Retinal pigment epithelial cell (primary cell): ENCODE results near the gene RIPK1.
A peak's percentile ranks its signal among the peaks of the same experiment; 100 is the strongest.
"Not testable (repeated sequence)": the region's sequence is repeated elsewhere in the genome, so short reads cannot be mapped to it uniquely, and the experiment has no call there.

Source experiments
- DNase-seq: peaks from one replicate; pipeline ENCODE4 v3.0.0-alpha.2; 2010; ENCODE audit warnings: low read depth
- H3K4me3 ChIP-seq: 2 replicates; pipeline ENCODE4 v1.5.1; 2011; ENCODE audit warnings: mild to moderate bottlenecking, low read length, control low read depth, moderate library complexity
- CTCF ChIP-seq: conservative IDR thresholded peaks from 2 replicates; pipeline ENCODE4 v1.5.1; 2011; ENCODE audit warnings: low read depth, low read length, control low read depth, inconsistent platforms

The RIPK1 gene

GRCh38 chr6:3140201-3140600, 71.9 kb downstream of the RIPK1 start:
- DNase-seq, result no peak

DNA sequence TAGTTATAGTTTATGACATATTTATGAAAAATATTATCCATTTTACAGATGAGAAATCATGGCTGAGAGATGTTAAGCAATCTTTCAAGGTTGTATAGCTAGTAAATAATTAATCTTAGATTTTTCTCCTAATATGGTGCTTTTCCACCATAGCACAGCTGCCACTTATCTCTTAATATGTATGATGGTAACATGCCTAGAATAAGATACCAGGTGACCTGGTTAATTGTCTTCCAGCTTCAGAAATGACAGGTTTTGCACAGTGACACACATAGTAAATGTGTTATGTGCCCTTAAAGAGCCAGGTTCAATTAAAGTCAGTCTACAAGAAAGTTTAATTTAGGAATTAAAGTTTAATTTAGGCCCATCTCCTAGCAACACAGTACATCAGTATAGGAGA, 74.2 kb downstream of the RIPK1 start:
- DNase-seq, result no peak
- no peak for TF ChIP-seq CTCF
- no peak overlapping the region for H3K4me3 ChIP-seq

More at GRCh38 chr6:3140201-3140600, 71.9 kb downstream of the RIPK1 start:
- no peak overlapping the region for H3K4me3 ChIP-seq
- TF ChIP-seq CTCF, result no peak

- TF ChIP-seq CTCF, result no peak
- H3K4me3 ChIP-seq, result no peak overlapping the region
- no peak for DNase-seq
Observed at GRCh38 chr6:3143158-3143557, 74.9 kb downstream of the RIPK1 start.

GRCh38 chr6:3144571-3144970, 76.3 kb downstream of the RIPK1 start:
- TF ChIP-seq CTCF, result no peak
- no peak overlapping the region for H3K4me3 ChIP-seq
- DNase-seq, result no peak

- TF ChIP-seq CTCF, result no peak
- no peak for DNase-seq
- no peak overlapping the region for H3K4me3 ChIP-seq
Observed at GRCh38 chr6:3147914-3148757, 79.8 kb downstream of the RIPK1 start.

GRCh38 chr6:3151691-3152090, 83.4 kb downstream of the RIPK1 start:
- DNase-seq, result no peak
- TF ChIP-seq CTCF, result no peak
- no peak overlapping the region for H3K4me3 ChIP-seq

GRCh38 chr6:3152689-3153088, 84.4 kb downstream of the RIPK1 start:
- no peak for DNase-seq
- no peak overlapping the region for H3K4me3 ChIP-seq
- no peak for TF ChIP-seq CTCF

DNA sequence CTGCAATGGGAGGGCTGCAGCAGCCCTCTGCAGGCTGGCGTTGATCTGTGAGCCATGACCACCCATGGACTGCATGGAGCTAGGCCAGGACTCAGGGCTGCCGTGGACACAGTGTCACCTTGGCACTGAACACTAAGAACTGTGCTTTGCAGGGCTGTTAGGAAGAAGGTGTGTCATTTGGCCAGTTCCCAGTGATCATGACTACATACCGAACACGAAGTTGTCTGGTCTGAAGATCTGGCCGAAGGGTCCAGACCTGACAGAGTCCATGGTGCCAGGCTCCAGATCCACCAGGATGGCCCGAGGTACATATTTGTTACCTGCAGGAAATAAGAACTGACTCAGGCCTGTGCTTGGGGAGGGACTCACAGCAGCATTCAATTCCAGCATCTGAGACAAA, 87.1 kb downstream of the RIPK1 start:
- DNase-seq, H3K4me3 ChIP-seq: not testable (repeated sequence)

GRCh38 chr6:3156184-3157130, 88.2 kb downstream of the RIPK1 start:
- DNase-seq, result not testable (repeated sequence)
- H3K4me3 ChIP-seq, result peak overlapping the region; percentile 90
